Ascending aorta (tissue), 2 donors: Measurements from ENCODE around the gene LDLRAD4. TPM values are rescaled to one million over a fixed set of nuclear protein-coding genes. Genes with fewer than 3 reads are reported as not detected.

Experiments used
- DNase-seq, 2 donors: peaks; one replicate each; pipeline ENCODE4 v3.0.0-alpha.2; 2019; ENCODE audit warnings: low spot score in 2 of 2
- H3K27ac ChIP-seq, 2 donors: fragments of 200-600 bp; sonication (generic); one replicate each; pipeline ENCODE4 v1.5.1; 2016 to 2017; ENCODE audit warnings: mild to moderate bottlenecking in 1 of 2
- H3K27me3 ChIP-seq: fragments of 200-600 bp; sonication (generic); one replicate; pipeline ENCODE4 v1.5.1; 2017
- H3K36me3 ChIP-seq, 2 donors: fragments of 200-600 bp; sonication (generic); one replicate each; pipeline ENCODE4 v1.5.1; 2016
- H3K4me1 ChIP-seq, 2 donors: fragments of 200-600 bp; sonication (generic); one replicate each; pipeline ENCODE4 v1.5.1; 2016 to 2017; ENCODE audit warnings: mild to moderate bottlenecking in 1 of 2
- H3K4me3 ChIP-seq, 2 donors: fragments of 200-600 bp; sonication (generic); one replicate each; pipeline ENCODE4 v1.5.1; 2016 to 2017; ENCODE audit warnings: mild to moderate bottlenecking in 1 of 2
- H3K9me3 ChIP-seq, 2 donors: fragments of 200-600 bp; sonication (generic); one replicate each; pipeline ENCODE4 v1.5.1; 2016
- intact Hi-C: fragments of 100-400 bp; cut with DNase I; formaldehyde crosslinking; loops from one replicate; pipeline ENCODE4 v1.15.1; 2023
- total RNA-seq: library from RNA; depleted of rRNA; stranded (reverse); fragments of >200 nt; gene quantifications from one replicate; pipeline ENCODE4 v1.1.0, GENCODE V29; 2016
- TF ChIP-seq, protein P1 (sequence below), 3 experiments: fragments of 200-600 bp in 2 of 3; fragments of 450-650 bp in 1 of 3; sonication (generic) in 2 of 3; IDR thresholded peaks; one replicate each; pipeline ENCODE4 v1.5.1; 2016 to 2019; ENCODE audit warnings: antibody characterized with exemption in 3 of 3, mild to moderate bottlenecking in 1 of 3, moderate library complexity in 1 of 3

LDLRAD4 gene
- total RNA-seq, 1 donor from 2014 or later = 21.0 TPM

DNA sequence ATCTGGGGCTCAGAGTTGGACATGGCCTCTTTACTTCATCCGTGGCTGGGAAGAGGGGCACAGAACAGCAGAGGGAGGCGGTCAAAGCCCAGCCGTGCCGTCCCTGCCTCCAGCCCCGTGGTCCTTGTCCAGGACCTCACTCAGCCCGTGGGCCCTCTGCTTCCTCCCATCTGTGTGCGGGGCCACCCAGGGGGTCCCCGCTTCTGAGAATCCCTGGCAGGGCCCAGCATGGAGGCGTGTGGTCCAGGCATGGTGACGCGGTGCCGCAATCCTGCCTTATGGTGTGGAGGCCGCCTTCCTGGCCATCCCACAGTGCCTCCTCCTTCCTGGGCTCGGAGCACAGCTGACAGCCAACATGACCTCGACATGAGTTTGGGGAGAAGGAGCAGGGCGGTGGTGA is 275.2 kb downstream of the LDLRAD4 start:
- intact Hi-C loops = loop anchor here (2.0 kb wide), 1 partner anchor 31 kb away; no protein-coding TSS in a partner anchor
- peaks cover 0 to 12% of the 10 kb centered on the region in 2 donors for H3K4me1 ChIP-seq
- H3K4me3 ChIP-seq = no peak overlapping the region
- TF ChIP-seq, protein P1, sequence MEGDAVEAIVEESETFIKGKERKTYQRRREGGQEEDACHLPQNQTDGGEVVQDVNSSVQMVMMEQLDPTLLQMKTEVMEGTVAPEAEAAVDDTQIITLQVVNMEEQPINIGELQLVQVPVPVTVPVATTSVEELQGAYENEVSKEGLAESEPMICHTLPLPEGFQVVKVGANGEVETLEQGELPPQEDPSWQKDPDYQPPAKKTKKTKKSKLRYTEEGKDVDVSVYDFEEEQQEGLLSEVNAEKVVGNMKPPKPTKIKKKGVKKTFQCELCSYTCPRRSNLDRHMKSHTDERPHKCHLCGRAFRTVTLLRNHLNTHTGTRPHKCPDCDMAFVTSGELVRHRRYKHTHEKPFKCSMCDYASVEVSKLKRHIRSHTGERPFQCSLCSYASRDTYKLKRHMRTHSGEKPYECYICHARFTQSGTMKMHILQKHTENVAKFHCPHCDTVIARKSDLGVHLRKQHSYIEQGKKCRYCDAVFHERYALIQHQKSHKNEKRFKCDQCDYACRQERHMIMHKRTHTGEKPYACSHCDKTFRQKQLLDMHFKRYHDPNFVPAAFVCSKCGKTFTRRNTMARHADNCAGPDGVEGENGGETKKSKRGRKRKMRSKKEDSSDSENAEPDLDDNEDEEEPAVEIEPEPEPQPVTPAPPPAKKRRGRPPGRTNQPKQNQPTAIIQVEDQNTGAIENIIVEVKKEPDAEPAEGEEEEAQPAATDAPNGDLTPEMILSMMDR (IDR thresholded peaks at IDR 0.05) = no peak
- H3K27me3 ChIP-seq = no peaks in the 10 kb centered on the region
- peaks cover 12 to 18% of the 10 kb centered on the region in 2 donors for H3K36me3 ChIP-seq
- no peaks in the 10 kb centered on the region for H3K9me3 ChIP-seq
- no peak overlapping the region for H3K27ac ChIP-seq
- DNase-seq = no peak

DNA sequence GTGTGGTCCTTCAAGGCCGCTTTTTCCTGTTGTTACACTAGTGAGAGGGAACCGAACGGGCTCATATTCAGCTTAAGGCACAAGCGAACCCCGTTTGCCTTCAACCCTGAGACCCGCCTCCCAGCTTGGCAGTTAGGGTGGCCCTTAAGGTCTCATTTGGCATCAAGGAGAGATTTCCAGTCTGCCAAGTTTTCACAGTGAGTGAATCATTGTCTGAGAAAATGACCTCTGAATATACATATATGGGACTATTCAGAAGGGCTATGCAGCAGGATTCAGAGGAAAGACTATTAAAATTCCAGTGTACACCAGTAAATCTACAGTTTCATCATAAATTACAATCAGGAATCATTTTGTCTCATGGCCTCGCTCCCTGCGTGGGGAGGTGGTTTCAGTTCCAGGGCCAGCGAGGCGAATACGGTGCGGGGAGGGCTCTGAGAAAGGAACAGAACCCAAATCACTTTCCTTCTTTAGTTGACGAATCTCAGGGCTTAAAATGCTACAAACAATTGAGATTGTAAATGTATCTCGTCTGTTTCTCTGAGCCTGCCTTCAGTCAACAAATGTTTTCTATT is 276.4 kb downstream of the LDLRAD4 start:
- Histone ChIP-seq H3K4me1 (peaks cover 4 to 17% of the 10 kb centered on the region in 2 donors), H3K9me3 (no peaks in the 10 kb centered on the region), H3K27me3 (no peaks in the 10 kb centered on the region), H3K27ac (peak overlapping the region; percentile 79 to 87), H3K36me3 (peaks cover 15 to 16% of the 10 kb centered on the region in 2 donors), H3K4me3 (peak overlapping the region; percentile 22 to 23)
- DNase-seq = no peak
- TF ChIP-seq, protein P1 (IDR thresholded peaks at IDR 0.05) = no peak
- intact Hi-C loops = no loop called here

GRCh38 chr18:13495961-13496360 is 277.4 kb downstream of the LDLRAD4 start:
- peaks cover 8 to 26% of the 10 kb centered on the region in 2 donors for H3K4me1 ChIP-seq
- peak overlapping the region; percentile 79 to 87 for H3K27ac ChIP-seq
- no peaks in the 10 kb centered on the region for H3K9me3 ChIP-seq
- H3K4me3 ChIP-seq = no peak overlapping the region
- DNase-seq = no peak
- peaks cover 15 to 16% of the 10 kb centered on the region in 2 donors for H3K36me3 ChIP-seq
- no peaks in the 10 kb centered on the region for H3K27me3 ChIP-seq
- TF ChIP-seq, protein P1 (IDR thresholded peaks at IDR 0.05) = no peak
- intact Hi-C loops = no loop called here

- Histone ChIP-seq H3K27ac (peak overlapping the region; percentile 11 to 87), H3K4me1 (peaks cover 8 to 31% of the 10 kb centered on the region in 2 donors), H3K27me3 (no peaks in the 10 kb centered on the region), H3K36me3 (peaks cover 15 to 16% of the 10 kb centered on the region in 2 donors), H3K4me3 (no peak overlapping the region), H3K9me3 (no peaks in the 10 kb centered on the region)
- no peak for DNase-seq
- TF ChIP-seq, protein P1 (IDR thresholded peaks at IDR 0.05) = no peak
- intact Hi-C loops = no loop called here
These were observed 278.2 kb downstream of the LDLRAD4 start for GRCh38 chr18:13496691-13497281.

GRCh38 chr18:13499803-13500202 is 281.2 kb downstream of the LDLRAD4 start:
- peaks cover 8 to 48% of the 10 kb centered on the region in 2 donors for H3K4me1 ChIP-seq
- no peaks in the 10 kb centered on the region for H3K27me3 ChIP-seq
- peak overlapping the region in 1 of 2 donors; percentile 48 for H3K4me3 ChIP-seq
- H3K36me3 ChIP-seq = peaks cover 11 to 13% of the 10 kb centered on the region in 2 donors
- no peak for DNase-seq
- TF ChIP-seq, protein P1 (IDR thresholded peaks at IDR 0.05) = no peak
- peak overlapping the region; percentile 90 to 91 for H3K27ac ChIP-seq
- intact Hi-C loops = loop anchor here (2.0 to 10.0 kb wide), 5 partner anchors 47 to 1215 kb away; no protein-coding TSS in a partner anchor
- no peaks in the 10 kb centered on the region for H3K9me3 ChIP-seq
